H1 (cell line): ENCODE data around the gene CRADD. TPM values are rescaled to one million over a fixed set of nuclear protein-coding genes. Genes with fewer than 3 reads are reported as not detected.

Source experiments
- CHD1 ChIP-seq: IDR thresholded peaks from 2 replicates; pipeline ENCODE4 v1.6.1; 2012; ENCODE audit warnings: low read depth, low read length, improper control_type of control experiment
- HDAC2 ChIP-seq, 2 experiments: fragments of 300-600 bp in 1 of 2; sonication (generic) in 1 of 2; IDR thresholded peaks; 2 replicates each; pipeline ENCODE4 v1.6.1; 2011 to 2012; ENCODE audit warnings: low read depth in 2 of 2, low read length in 2 of 2, mild to moderate bottlenecking in 2 of 2, moderate library complexity in 2 of 2, borderline replicate concordance in 1 of 2, inconsistent platforms in 1 of 2
- RNF2 ChIP-seq: fragments of 200-900, 300-1000 bp; sonication (generic); IDR thresholded peaks from 2 replicates; pipeline ENCODE4 v1.7.1; 2016; ENCODE audit warnings: borderline replicate concordance, low read depth, mild to moderate bottlenecking, antibody characterized with exemption, low read length; ENCODE audit not compliant: poor library complexity, severe bottlenecking; ENCODE audit errors: missing control alignments
- TAF7 ChIP-seq: optimal IDR thresholded peaks from 2 replicates; pipeline ENCODE3; 2011; ENCODE audit warnings: low read depth, mild to moderate bottlenecking, inconsistent platforms, low read length, moderate library complexity, borderline replicate concordance
- polyA plus RNA-seq, 7 experiments: library from polyadenylated mRNA; depleted of rRNA in 3 of 7; stranded (reverse) in 5 of 7; unstranded in 2 of 7; fragments of >200 nt in 5 of 7; fragments of 200-250 nt in 2 of 7; gene quantifications; 1 replicate in 5 of 7; 2 replicates in 1 of 7; 4 replicates in 1 of 7; pipeline versions ENCODE4 v1.2.1 to v1.2.3, GENCODE V29; 2011 to 2013; ENCODE audit warnings: missing spikeins in 2 of 7, mixed read lengths in 2 of 7
- total RNA-seq: library from RNA; stranded (reverse); fragmentation: NEBNext Ultra II Directional; extraction: Animal tissue kit (Norgen Biotek cat#: 25700); gene quantifications from 2 replicates; pipeline ENCODE4 v1.2.1, GENCODE V29; 2021
- TF ChIP-seq, protein P1 (sequence below): fragments of 300-600 bp; sonication (generic); IDR thresholded peaks from 2 replicates; pipeline ENCODE4 v1.7.1; 2012; ENCODE audit warnings: low read length, moderate library complexity, mild to moderate bottlenecking, inconsistent platforms; ENCODE audit not compliant: insufficient replicate concordance

The CRADD gene
- total and polyA plus RNA-seq, 2 of the 8 experiments (the other 6 are each of a cell fraction or from before 2014, with no cell fraction given) = 8.1 to 15.4 TPM

DNA sequence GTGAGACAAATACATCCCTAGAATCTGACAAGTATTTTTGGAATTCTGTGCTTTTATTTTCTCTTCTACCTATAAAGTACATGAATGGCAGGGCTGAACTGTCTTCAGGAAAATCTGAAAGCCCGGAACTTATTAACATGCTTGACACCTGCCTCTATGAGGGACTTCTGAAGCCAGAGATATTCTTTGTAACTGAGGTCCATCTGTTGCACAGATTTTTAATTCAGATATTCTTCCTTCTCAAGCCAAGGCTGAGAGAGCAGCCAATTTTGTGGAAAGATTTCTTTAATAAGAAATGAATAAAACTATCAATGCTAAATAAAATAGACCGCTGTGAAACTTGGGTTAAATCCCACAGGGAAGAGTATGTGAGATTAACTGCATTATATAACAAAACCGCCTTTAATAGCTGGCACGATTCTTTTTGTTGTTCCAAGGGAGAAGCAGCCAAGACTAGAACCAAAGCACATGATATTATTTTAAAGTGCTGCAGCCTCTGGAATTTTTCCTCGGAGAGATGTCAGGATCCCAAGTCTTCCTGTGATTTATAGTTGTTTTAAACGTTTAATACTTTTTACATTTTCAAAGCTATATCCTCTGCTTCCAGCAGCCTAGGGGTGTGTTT is 148.9 kb downstream of the CRADD start (continued):
- TF ChIP-seq, protein P1, sequence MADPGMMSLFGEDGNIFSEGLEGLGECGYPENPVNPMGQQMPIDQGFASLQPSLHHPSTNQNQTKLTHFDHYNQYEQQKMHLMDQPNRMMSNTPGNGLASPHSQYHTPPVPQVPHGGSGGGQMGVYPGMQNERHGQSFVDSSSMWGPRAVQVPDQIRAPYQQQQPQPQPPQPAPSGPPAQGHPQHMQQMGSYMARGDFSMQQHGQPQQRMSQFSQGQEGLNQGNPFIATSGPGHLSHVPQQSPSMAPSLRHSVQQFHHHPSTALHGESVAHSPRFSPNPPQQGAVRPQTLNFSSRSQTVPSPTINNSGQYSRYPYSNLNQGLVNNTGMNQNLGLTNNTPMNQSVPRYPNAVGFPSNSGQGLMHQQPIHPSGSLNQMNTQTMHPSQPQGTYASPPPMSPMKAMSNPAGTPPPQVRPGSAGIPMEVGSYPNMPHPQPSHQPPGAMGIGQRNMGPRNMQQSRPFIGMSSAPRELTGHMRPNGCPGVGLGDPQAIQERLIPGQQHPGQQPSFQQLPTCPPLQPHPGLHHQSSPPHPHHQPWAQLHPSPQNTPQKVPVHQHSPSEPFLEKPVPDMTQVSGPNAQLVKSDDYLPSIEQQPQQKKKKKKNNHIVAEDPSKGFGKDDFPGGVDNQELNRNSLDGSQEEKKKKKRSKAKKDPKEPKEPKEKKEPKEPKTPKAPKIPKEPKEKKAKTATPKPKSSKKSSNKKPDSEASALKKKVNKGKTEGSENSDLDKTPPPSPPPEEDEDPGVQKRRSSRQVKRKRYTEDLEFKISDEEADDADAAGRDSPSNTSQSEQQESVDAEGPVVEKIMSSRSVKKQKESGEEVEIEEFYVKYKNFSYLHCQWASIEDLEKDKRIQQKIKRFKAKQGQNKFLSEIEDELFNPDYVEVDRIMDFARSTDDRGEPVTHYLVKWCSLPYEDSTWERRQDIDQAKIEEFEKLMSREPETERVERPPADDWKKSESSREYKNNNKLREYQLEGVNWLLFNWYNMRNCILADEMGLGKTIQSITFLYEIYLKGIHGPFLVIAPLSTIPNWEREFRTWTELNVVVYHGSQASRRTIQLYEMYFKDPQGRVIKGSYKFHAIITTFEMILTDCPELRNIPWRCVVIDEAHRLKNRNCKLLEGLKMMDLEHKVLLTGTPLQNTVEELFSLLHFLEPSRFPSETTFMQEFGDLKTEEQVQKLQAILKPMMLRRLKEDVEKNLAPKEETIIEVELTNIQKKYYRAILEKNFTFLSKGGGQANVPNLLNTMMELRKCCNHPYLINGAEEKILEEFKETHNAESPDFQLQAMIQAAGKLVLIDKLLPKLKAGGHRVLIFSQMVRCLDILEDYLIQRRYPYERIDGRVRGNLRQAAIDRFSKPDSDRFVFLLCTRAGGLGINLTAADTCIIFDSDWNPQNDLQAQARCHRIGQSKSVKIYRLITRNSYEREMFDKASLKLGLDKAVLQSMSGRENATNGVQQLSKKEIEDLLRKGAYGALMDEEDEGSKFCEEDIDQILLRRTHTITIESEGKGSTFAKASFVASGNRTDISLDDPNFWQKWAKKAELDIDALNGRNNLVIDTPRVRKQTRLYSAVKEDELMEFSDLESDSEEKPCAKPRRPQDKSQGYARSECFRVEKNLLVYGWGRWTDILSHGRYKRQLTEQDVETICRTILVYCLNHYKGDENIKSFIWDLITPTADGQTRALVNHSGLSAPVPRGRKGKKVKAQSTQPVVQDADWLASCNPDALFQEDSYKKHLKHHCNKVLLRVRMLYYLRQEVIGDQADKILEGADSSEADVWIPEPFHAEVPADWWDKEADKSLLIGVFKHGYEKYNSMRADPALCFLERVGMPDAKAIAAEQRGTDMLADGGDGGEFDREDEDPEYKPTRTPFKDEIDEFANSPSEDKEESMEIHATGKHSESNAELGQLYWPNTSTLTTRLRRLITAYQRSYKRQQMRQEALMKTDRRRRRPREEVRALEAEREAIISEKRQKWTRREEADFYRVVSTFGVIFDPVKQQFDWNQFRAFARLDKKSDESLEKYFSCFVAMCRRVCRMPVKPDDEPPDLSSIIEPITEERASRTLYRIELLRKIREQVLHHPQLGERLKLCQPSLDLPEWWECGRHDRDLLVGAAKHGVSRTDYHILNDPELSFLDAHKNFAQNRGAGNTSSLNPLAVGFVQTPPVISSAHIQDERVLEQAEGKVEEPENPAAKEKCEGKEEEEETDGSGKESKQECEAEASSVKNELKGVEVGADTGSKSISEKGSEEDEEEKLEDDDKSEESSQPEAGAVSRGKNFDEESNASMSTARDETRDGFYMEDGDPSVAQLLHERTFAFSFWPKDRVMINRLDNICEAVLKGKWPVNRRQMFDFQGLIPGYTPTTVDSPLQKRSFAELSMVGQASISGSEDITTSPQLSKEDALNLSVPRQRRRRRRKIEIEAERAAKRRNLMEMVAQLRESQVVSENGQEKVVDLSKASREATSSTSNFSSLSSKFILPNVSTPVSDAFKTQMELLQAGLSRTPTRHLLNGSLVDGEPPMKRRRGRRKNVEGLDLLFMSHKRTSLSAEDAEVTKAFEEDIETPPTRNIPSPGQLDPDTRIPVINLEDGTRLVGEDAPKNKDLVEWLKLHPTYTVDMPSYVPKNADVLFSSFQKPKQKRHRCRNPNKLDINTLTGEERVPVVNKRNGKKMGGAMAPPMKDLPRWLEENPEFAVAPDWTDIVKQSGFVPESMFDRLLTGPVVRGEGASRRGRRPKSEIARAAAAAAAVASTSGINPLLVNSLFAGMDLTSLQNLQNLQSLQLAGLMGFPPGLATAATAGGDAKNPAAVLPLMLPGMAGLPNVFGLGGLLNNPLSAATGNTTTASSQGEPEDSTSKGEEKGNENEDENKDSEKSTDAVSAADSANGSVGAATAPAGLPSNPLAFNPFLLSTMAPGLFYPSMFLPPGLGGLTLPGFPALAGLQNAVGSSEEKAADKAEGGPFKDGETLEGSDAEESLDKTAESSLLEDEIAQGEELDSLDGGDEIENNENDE = no peak
- TF ChIP-seq HDAC2 (IDR thresholded peaks at IDR 0.05; ENCODE audit: borderline replicate concordance in 1 of 2, low read depth in 2 of 2, low read length in 2 of 2) = no peak
- no peak for TF ChIP-seq RNF2
- TF ChIP-seq CHD1 = no peak
- TF ChIP-seq TAF7 = no peak
